ENCODE results near the gene LIM2. TPM values are rescaled to one million over a fixed set of nuclear protein-coding genes. Genes with fewer than 3 reads are reported as not detected.

Gene LIM2
- total and polyA plus RNA-seq, 2 of the 8 experiments (the other 6 are each of a cell fraction or from before 2014, with no cell fraction given): not detected

DNA sequence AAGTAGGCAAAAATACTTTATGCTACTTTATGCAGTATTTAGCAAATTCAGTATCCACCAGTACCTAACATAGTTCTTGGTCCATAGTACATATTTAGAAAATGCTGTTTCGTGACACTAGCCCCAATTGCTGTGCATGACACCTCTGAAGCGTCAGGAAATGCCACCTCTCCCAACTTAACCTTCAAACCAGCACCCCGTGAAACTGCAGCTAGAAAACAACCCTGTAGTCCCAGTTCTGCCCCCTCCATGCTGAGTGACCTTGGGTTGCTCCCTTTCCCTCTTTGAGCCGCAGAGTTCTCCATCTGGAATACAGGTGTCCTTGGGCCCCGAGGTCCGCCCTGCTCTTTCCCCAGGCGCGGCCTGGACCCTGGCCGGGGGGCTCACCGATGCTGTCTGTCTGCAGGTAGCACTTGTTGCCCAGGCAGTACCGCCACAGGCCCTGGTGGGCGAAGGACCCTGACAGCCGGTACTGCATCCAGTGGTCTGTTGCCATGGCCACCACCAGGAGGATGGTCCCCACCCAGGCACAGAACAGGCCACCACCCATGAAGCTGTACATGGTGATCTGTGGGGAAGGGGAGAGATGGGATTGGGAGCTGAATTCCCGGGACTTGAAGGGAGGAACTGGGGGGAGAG is 773 bp downstream of the LIM2 start:
- Histone ChIP-seq H3K79me2 (ENCODE audit: control insufficient read depth in 1 of 2, insufficient read depth in 2 of 2, low read length in 2 of 2) (no peaks in the 10 kb centered on the region), H3K18ac (ENCODE audit: extremely low read depth, low read length) (no peak overlapping the region), H2BK15ac (ENCODE audit: low read length) (no peak overlapping the region), H3K9me3 (ENCODE audit: insufficient read depth in 2 of 2, low read depth in 1 of 2, low read length in 1 of 2) (peaks cover 0 to 4% of the 10 kb centered on the region in 2 experiments; a peak in 1 of 4 replicates), H3K4me3 (ENCODE audit: extremely low read depth in 1 of 4, insufficient read depth in 2 of 4, low read depth in 3 of 4, low read length in 4 of 4) (no peak overlapping the region), H3K14ac (ENCODE audit: insufficient read length) (no peak overlapping the region), H3K23ac (ENCODE audit: insufficient read length) (no peak overlapping the region), H3K56ac (replicated peaks; ENCODE audit: insufficient read length, low read depth, low read length) (no peak overlapping the region), H3K36me3 (ENCODE audit: control insufficient read depth in 2 of 4, insufficient read depth in 4 of 4, low read length in 3 of 4) (no peaks in the 10 kb centered on the region), H3K27me3 (replicated peaks in 1 of 4; ENCODE audit: control insufficient read depth in 3 of 4, extremely low read depth in 1 of 4, insufficient read depth in 3 of 4, low read length in 3 of 4) (no peaks in the 10 kb centered on the region), H2BK12ac (ENCODE audit: low read depth, low read length) (no peak overlapping the region), H4K20me1 (replicated peaks in 1 of 2; ENCODE audit: control insufficient read depth in 1 of 2, insufficient read depth in 2 of 2, low read length in 2 of 2) (no peaks in the 10 kb centered on the region), H3K79me1 (ENCODE audit: low read depth, low read length) (no peaks in the 10 kb centered on the region), H2AK5ac (ENCODE audit: low read depth, low read length) (no peak overlapping the region), H2AFZ (ENCODE audit: low read length) (no peak overlapping the region), H3K9ac (replicated peaks in 1 of 4; ENCODE audit: extremely low read depth in 1 of 4, low read depth in 3 of 4, low read length in 3 of 4) (no peak overlapping the region), H3K27ac (ENCODE audit: low read depth, low read length) (no peak overlapping the region), H4K91ac (replicated peaks; ENCODE audit: insufficient read length, low read length) (no peak overlapping the region), H4K8ac (ENCODE audit: extremely low read depth, insufficient read depth, low read length) (no peak overlapping the region), H2BK120ac (replicated peaks; ENCODE audit: low read depth, low read length) (no peak overlapping the region), H3K4me1 (replicated peaks in 1 of 4; ENCODE audit: control insufficient read depth in 3 of 4, insufficient read depth in 4 of 4, low read length in 3 of 4) (peaks cover 0 to 2% (median 0%) of the 10 kb centered on the region in 4 experiments; a peak in 4 of 7 replicates), H3K4ac (replicated peaks; ENCODE audit: insufficient read length, low read depth, low read length) (no peak overlapping the region), H2BK5ac (ENCODE audit: low read depth, low read length) (no peak overlapping the region), H2BK20ac (ENCODE audit: low read length) (no peak overlapping the region), H4K5ac (ENCODE audit: insufficient read length, low read depth, low read length) (no peak overlapping the region), H3K23me2 (ENCODE audit: low read depth, low read length) (0 out of 2 replicates have a peak, but pooled peaks cover 2% of the 10 kb centered on the region), H3K4me2 (ENCODE audit: insufficient read depth in 1 of 2, low read depth in 2 of 2, low read length in 2 of 2) (no peak overlapping the region)
- 91% methylated on average over 14 of the region's 14 CpGs; no CpG with 5 or more reads in 1 of the 2 experiments for WGBS, 2 experiments (ENCODE audit: extremely low coverage in 1 of 2, insufficient coverage in 1 of 2, insufficient read length in 1 of 2, insufficient replicate concordance in 2 of 2, low coverage in 1 of 2, low lambda C conversion rate in 2 of 2, missing lambda C conversion rate in 1 of 2)
- ChIA-PET POLR2A (ENCODE audit: partially characterized antibody) (interaction anchor here (0.9 to 1.3 kb wide), 2 partner anchors 19 to 31 kb away, joined by 4 read pairs; no protein-coding TSS in a partner anchor), CTCF (ENCODE audit: partially characterized antibody) (interaction anchor here (0.6 to 1.7 kb wide), 4 partner anchors 15 to 229 kb away, joined by 3 to 6 read pairs (median 4); partner anchors contain the start of gene CLDND2)
- FAIRE-seq (no peak), DNase-seq (ENCODE audit: low read depth in 1 of 2, low spot score in 2 of 2) (no peak)
- TF ChIP-seq TCF12 (IDR thresholded peaks at IDR 0.05; ENCODE audit: low read depth, low read length) (no peak), CHD1 (IDR thresholded peaks at IDR 0.05; ENCODE audit: low read depth, low read length) (no peak), RAD21 (IDR thresholded peaks at IDR 0.05 in 1 of 2, conservative IDR thresholded peaks at IDR 0.05 in 1 of 2; ENCODE audit: low read depth in 2 of 2, low read length in 2 of 2) (no peak), POU5F1 (IDR thresholded peaks at IDR 0.05; ENCODE audit: low read depth, low read length) (no peak), KDM5A (IDR thresholded peaks at IDR 0.05; ENCODE audit: low read length) (no peak), KDM4A (IDR thresholded peaks at IDR 0.05; ENCODE audit: low read depth, low read length, severe bottlenecking) (no peak)
- TF ChIP-seq, protein P1, sequence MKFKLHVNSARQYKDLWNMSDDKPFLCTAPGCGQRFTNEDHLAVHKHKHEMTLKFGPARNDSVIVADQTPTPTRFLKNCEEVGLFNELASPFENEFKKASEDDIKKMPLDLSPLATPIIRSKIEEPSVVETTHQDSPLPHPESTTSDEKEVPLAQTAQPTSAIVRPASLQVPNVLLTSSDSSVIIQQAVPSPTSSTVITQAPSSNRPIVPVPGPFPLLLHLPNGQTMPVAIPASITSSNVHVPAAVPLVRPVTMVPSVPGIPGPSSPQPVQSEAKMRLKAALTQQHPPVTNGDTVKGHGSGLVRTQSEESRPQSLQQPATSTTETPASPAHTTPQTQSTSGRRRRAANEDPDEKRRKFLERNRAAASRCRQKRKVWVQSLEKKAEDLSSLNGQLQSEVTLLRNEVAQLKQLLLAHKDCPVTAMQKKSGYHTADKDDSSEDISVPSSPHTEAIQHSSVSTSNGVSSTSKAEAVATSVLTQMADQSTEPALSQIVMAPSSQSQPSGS (IDR thresholded peaks at IDR 0.05; ENCODE audit: low read length): no peak

Data from H1 (cell line).